ENCODE results near the gene ZNF354B. TPM values are rescaled to one million over a fixed set of nuclear protein-coding genes. Genes with fewer than 3 reads are reported as not detected.

The ZNF354B gene
- polyA plus RNA-seq, 1 of the 3 experiments (the other 2 are of a cell fraction), result 7.1 TPM

- no peaks in the 10 kb centered on the region for H3F3A ChIP-seq (replicated peaks; ENCODE audit: insufficient read depth)
- H4K20me1 ChIP-seq (ENCODE audit: insufficient read depth), result no peaks in the 10 kb centered on the region
- peaks cover 0 to 4% of the 10 kb centered on the region in 2 experiments; a peak in 1 of 4 replicates for H3K4me1 ChIP-seq (ENCODE audit: control insufficient read depth in 1 of 2, insufficient read depth in 2 of 2, low read depth in 1 of 2, low read length in 1 of 2)
- H3K9ac ChIP-seq, result no peak overlapping the region
- no peaks in the 10 kb centered on the region for H3K9me2 ChIP-seq
- no peak overlapping the region for H3K4me2 ChIP-seq
- H3K4me3 ChIP-seq (ENCODE audit: low read depth in 2 of 2, low read length in 1 of 2), result peak overlapping the region in 1 of 2 experiments; percentile 21; a peak in 1 of 4 replicates
- WGBS (ENCODE audit: low lambda C conversion rate), result 23% methylated on average over 7 of the region's 14 CpGs
- H3K79me2 ChIP-seq (ENCODE audit: insufficient read depth), result no peaks in the 10 kb centered on the region
- H3K9me3 ChIP-seq, result 0 out of 2 replicates have a peak, but pooled peaks cover 2% of the 10 kb centered on the region
- H3K36me3 ChIP-seq (replicated peaks in 1 of 2; ENCODE audit: control insufficient read depth in 1 of 2, insufficient read depth in 2 of 2, low read length in 1 of 2), result no peaks in the 10 kb centered on the region
- no peak overlapping the region for H3K27ac ChIP-seq (ENCODE audit: low read depth in 2 of 2, low read length in 1 of 2)
- no peak overlapping the region for H2AFZ ChIP-seq (ENCODE audit: low read depth)
- peak; percentile 76 for DNase-seq
- CTCF ChIA-PET, result interaction anchor here (0.6 to 1.5 kb wide), 7 partner anchors 10 to 228 kb away, joined by 3 to 7 read pairs (median 4); partner anchors contain the start of genes COL23A1, ZNF354A and ZNF354B
- POLR2A ChIA-PET, result no interaction called here
- TF ChIP-seq RAD21 (IDR thresholded peaks at IDR 0.05; ENCODE audit: low read length) (peak; percentile 37; the same call in 1 of the 2 replicates), NFIC (IDR thresholded peaks at IDR 0.05; ENCODE audit: borderline replicate concordance) (no peak)
- no peaks in the 10 kb centered on the region for H3K27me3 ChIP-seq (ENCODE audit: insufficient read depth)
These were observed 41.7 kb upstream of the ZNF354B start for GRCh38 chr5:178818094-178818493.

GRCh38 chr5:178820001-178820400 is 39.8 kb upstream of the ZNF354B start:
- Histone ChIP-seq H3K4me1 (ENCODE audit: control insufficient read depth in 1 of 2, insufficient read depth in 2 of 2, low read depth in 1 of 2, low read length in 1 of 2) (peaks cover 0 to 4% of the 10 kb centered on the region in 2 experiments; a peak in 1 of 4 replicates), H3K4me2 (no peak overlapping the region), H3K27me3 (ENCODE audit: insufficient read depth) (no peaks in the 10 kb centered on the region), H2AFZ (ENCODE audit: low read depth) (no peak overlapping the region), H3K9me3 (0 out of 2 replicates have a peak, but pooled peaks cover 2% of the 10 kb centered on the region), H3K4me3 (ENCODE audit: low read depth in 2 of 2, low read length in 1 of 2) (no peak overlapping the region), H3K27ac (ENCODE audit: low read depth in 2 of 2, low read length in 1 of 2) (no peak overlapping the region), H3K9me2 (no peaks in the 10 kb centered on the region), H3K9ac (no peak overlapping the region), H3F3A (replicated peaks; ENCODE audit: insufficient read depth) (no peaks in the 10 kb centered on the region), H4K20me1 (ENCODE audit: insufficient read depth) (no peaks in the 10 kb centered on the region), H3K36me3 (replicated peaks in 1 of 2; ENCODE audit: control insufficient read depth in 1 of 2, insufficient read depth in 2 of 2, low read length in 1 of 2) (no peaks in the 10 kb centered on the region), H3K79me2 (ENCODE audit: insufficient read depth) (no peaks in the 10 kb centered on the region)
- DNase-seq, result no peak
- 18% methylated on average over 2 of the region's 2 CpGs for WGBS (ENCODE audit: low lambda C conversion rate)
- no peak for TF ChIP-seq JUND (IDR thresholded peaks at IDR 0.05)
- TF ChIP-seq, protein P1, sequence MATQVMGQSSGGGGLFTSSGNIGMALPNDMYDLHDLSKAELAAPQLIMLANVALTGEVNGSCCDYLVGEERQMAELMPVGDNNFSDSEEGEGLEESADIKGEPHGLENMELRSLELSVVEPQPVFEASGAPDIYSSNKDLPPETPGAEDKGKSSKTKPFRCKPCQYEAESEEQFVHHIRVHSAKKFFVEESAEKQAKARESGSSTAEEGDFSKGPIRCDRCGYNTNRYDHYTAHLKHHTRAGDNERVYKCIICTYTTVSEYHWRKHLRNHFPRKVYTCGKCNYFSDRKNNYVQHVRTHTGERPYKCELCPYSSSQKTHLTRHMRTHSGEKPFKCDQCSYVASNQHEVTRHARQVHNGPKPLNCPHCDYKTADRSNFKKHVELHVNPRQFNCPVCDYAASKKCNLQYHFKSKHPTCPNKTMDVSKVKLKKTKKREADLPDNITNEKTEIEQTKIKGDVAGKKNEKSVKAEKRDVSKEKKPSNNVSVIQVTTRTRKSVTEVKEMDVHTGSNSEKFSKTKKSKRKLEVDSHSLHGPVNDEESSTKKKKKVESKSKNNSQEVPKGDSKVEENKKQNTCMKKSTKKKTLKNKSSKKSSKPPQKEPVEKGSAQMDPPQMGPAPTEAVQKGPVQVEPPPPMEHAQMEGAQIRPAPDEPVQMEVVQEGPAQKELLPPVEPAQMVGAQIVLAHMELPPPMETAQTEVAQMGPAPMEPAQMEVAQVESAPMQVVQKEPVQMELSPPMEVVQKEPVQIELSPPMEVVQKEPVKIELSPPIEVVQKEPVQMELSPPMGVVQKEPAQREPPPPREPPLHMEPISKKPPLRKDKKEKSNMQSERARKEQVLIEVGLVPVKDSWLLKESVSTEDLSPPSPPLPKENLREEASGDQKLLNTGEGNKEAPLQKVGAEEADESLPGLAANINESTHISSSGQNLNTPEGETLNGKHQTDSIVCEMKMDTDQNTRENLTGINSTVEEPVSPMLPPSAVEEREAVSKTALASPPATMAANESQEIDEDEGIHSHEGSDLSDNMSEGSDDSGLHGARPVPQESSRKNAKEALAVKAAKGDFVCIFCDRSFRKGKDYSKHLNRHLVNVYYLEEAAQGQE (IDR thresholded peaks at IDR 0.05; ENCODE audit: low read depth, low read length), result no peak
- TF ChIP-seq CHD2 (IDR thresholded peaks at IDR 0.05; ENCODE audit: low read length, partially characterized antibody), result no peak
- TF ChIP-seq, protein P2, sequence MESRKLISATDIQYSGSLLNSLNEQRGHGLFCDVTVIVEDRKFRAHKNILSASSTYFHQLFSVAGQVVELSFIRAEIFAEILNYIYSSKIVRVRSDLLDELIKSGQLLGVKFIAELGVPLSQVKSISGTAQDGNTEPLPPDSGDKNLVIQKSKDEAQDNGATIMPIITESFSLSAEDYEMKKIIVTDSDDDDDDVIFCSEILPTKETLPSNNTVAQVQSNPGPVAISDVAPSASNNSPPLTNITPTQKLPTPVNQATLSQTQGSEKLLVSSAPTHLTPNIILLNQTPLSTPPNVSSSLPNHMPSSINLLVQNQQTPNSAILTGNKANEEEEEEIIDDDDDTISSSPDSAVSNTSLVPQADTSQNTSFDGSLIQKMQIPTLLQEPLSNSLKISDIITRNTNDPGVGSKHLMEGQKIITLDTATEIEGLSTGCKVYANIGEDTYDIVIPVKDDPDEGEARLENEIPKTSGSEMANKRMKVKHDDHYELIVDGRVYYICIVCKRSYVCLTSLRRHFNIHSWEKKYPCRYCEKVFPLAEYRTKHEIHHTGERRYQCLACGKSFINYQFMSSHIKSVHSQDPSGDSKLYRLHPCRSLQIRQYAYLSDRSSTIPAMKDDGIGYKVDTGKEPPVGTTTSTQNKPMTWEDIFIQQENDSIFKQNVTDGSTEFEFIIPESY (IDR thresholded peaks at IDR 0.05; ENCODE audit: borderline replicate concordance, low read depth), result no peak
- no peak for TF ChIP-seq EP300 (IDR thresholded peaks at IDR 0.05; ENCODE audit: borderline replicate concordance in 1 of 2, low read depth in 1 of 2, low read length in 1 of 2)
- POLR2A ChIA-PET, result no interaction called here
- CTCF ChIA-PET, result no interaction called here

All from SK-N-SH (cell line).